GM19455 (cell line): ENCODE results near the gene SETSIP.
"Not testable (repeated sequence)": the region's sequence is repeated elsewhere in the genome, so short reads cannot be mapped to it uniquely, and the experiment has no call there.

ENCODE experiments used
- ATAC-seq: cut with Tn5 transposase; IDR thresholded peaks from one replicate; pipeline ENCODE4 v1.9.1; 2021; ENCODE audit not compliant: unreplicated experiment

Gene SETSIP, protein sequence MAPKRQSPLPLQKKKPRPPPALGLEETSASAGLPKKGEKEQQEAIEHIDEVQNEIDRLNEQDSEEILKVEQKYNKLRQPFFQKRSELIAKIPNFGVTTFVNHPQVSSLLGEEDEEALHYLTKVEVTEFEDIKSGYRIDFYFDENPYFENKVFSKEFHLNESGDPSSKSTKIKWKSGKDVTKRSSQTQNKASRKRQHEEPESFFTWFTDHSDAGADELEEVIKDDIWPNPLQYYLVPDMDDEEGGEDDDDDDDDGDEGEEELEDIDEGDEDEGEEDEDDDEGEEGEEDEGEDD

DNA sequence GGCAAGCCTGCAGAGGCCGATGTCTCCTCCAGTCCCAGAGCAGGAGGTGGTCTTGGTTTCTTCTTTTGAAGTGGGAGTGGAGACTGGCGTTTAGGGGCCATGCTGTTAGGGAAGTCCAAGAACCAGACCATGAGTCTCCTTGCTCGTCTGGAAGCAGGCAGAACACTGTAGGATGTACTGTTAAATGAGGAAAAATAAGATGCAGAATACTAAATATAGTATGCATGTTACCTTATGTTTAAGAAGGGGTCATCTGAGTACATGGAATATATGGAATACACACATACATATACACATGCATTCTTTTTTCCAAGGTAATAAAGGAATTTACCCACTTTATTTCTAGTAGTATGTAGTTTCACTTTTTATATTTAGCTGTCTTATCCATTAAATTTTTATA, at the start of gene SETSIP:
SETSIP (minus strand) TSS at position 101 of the 400 bp plus-strand sequence; CDS start at position 101, 0 bp downstream.
- ATAC-seq, result no peak

DNA sequence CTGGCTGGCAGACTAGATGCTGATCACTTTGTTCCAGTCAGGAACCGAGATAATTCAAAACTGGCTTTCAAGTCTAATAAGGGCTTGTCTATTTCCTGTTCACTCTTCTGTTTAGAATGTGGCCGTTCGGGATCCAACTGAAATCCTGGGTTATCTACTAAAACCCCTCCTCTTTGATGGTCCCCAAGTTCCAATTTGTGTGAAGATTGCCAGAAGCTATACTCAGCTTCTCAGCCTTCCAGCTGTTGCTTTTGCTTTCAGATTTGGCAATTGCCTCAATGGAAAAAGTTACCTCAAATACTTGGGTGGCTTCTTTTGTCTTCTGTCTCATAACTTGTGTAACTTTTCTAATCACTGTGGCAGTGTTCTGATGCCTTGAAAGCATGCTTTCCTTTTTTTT, 48.7 kb upstream of the SETSIP start:
- ATAC-seq, result no peak

DNA sequence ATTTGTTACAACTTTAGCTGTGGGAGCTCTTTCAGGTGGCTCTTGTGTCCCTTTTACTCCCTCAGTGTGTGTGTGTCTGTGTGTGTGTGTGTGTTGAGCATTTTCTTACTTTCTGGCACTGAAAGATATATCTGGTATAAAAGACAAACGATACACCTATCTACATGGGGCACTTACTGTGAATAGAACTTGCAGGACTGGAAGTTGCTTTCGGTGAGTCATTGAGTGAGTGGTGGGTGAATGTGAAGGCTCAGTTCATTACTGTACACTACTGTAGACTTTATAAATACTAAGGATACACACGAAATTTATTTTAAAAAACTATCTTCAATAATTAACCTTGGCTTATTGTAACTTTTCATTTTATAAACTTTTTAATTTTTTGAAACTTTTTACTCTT, 43.6 kb upstream of the SETSIP start:
- no peak for ATAC-seq

DNA sequence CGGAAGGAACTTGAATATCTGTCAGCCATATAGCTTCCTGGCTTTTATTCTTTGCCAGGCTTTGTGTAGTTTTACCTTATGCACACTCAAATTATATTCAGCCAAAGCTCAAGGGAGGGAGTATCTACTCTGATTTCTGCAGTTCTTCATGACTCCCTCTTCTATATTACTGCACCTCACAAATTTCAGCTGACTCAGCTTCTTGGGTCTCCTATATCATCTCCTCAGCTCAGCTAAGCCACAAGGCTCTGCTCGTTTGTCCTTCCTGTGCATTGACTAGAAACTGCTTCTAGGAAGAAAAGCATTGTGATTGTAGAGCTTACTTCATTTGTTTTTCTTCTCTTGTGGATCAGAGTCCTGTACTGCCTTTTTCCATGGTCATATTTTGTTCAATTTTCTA, 42.3 kb upstream of the SETSIP start:
- no peak for ATAC-seq

DNA sequence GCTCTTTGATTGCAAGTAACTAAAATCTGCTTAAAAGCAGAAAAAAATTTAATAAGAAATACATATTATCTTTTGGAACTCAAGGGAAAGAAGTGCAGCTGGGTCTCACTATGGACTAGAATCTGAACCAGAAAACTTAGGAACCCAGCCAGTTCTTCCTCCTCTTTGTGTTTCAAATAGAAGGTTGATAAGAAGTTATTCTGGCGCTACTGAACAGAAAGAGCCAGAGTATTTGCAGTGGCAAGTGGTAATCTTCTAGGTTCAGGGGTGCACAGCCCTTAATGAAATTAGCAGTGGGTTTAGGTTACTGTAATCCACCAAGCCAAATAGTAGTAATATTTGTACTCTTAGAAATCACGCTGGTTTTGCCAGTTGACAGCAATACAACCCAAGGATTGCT, 33.4 kb upstream of the SETSIP start:
- no peak for ATAC-seq

DNA sequence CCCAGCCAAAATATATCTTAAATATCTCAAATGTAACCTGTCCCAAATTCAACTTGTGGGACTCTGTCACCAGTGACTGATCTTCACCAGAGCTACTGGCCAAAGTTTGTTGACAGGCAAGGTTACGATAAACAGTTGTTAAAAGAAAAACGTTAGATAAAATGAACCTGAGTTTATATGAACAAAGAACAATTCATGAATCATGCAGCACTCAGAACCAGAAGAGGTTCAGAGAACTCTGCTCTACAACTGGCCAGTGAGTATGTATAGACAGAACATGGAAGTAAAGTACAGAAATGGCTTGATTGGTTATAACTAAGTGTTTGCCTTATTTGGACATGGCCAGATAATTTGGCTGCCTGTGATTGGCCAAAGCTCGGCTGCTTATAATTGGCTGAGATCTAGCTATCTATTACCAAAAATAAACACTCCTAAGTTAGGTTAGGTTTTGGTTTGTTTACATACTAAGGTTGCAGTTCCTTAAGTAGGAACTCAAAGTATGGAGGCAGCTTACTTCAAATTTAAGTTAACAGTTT, 30.4 kb upstream of the SETSIP start:
- no peak for ATAC-seq

DNA sequence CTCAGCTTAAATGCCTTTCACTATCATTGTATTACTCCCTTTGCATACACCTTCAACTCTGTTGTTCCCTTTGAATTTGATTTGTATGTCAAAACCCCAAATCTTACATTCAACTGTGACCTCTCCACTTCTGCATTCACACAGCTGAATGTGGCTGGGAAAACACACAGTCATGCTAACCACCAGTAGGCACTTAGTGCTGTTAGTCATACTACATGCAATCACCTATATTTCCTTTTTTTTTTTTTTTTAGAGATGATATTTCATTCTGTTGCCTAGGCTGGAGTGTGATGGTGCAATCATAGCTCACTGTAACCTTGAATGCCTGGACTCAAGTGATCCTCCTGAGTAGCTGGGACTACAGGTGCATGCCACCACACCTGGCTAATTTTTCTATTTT, 21.1 kb upstream of the SETSIP start:
- no peak for ATAC-seq

DNA sequence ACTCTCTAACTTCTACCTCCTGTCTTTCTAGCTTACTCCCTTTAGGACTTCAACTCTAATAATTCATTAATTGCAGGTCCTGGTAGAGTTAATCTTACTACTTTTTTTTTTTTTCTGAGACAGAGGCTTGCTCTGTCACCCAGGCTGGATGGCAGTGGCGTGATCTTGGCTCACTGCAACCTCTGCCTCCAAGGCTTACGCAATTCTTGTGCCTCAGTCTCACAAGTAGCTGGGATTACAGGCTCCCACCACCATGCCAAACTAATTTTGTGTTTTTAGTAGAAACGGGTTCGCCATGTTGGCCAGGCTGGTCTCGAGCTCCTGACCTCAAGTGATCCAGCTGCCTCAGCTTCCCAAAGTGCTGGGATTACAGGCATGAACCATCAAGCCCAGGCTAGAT, 20.7 kb upstream of the SETSIP start:
- ATAC-seq, result no peak

DNA sequence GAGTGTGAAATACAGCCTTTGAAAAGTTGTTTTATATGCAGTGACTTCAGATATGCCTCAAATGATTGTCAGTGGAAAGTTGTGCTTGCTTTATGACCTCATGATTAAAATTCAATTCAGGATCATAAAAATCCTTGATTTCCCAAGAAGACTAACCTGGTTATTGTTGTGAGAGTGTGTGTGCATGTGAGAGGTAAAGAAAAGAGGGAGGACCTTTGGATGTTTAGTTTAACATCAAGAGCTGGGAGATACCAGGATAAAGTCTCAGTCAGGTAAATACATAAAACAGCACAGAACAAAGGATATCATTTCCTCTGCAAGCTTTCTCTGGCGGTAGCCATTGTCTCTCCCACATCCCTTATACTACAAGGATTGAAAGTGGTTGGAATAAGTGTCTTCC, 19.4 kb upstream of the SETSIP start:
- no peak for ATAC-seq

DNA sequence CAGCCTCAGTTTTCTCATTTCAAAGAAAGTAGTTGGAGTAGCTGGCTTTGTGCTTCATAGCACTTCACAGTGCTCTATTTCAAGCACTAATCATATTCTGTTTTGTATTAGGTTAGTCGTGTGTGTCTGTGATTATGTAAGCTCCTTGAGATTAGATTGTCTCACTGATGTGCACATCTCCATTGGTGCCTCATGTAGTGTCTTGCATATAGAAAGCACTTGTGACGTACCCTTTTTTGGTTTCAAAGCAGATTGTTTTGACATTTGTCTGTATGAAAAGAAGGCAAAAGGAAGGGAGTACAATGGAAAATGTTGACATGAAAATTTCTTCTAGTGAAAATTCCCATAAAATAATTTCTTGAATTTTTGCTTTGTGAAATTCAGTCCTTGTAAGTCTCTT, 18.9 kb upstream of the SETSIP start:
- ATAC-seq, result no peak

DNA sequence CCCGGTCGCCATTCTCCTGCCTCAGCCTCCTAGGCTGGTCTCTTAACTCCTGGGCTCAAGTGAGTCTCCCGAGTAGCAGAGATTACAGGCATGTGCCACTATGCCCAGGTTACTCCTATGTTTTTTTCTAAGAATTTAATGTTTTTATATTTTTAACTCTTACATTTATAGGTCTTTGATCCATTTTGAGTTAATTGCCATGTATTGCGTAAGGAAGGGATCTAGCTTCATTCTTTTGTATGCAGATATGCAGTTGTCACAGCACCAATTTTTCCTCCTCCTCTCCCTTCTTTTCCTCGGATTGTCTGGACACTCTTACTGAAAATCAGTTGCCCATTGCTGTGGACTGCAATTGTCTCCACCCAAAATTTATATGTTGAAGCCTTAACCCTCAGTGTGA, 16.4 kb upstream of the SETSIP start:
- ATAC-seq, result no peak

DNA sequence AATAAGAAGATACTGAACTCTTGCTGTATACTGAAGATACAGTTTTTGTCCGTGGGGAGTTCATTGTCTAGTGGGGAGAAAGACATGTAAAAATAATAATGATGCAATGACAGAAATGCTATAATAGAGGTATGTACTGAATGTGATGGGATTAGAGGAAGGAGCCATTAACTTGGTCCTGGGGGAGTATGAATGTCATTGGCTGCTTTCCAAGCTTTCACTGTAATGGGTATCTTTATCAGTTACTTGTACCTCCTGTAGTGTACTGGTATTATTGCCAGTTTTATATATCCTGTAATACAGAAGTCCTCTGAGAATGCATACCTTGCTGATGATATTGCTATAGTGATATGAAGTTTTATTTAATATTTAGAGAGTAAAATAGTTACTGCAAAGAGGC, 12.3 kb upstream of the SETSIP start:
- no peak for ATAC-seq

DNA sequence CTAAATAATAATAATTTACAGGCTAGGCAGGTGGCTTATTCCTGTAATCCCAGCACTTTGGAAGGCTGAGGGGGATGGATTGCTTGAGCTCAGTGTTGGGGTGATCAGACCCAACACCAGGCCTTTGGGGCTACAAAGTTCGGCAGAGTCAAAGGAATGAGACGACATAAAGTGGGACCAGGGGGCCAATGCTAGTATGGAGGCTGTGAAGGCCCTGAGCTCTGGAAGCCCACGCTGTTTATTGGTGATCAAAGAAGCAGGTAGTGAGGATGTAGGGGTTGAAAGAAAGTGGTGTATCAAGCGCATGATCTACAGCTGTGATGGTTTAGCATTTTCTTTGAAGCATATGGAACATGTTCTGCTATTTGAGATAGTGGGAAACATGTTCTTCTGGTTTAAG, 10.5 kb upstream of the SETSIP start:
- ATAC-seq, result no peak

DNA sequence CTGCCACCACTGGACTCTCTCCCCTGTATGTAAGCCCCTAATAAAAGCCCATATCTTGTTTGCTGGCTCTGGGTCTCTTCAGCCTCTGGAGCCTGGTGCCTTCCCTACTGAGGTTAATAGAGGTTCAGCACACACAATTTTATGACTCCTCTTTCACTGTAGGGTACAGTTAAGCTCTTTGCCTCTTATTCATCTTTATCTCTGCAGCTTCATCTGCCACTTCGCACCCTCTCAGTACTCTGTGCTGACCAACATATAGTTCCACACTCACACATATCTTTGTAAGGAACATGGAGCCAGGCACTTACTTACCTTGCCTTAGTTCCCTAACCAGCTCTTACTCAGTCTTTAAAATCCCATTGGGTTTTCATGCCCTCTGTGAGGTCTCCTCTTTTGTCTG, 9.4 kb upstream of the SETSIP start:
- no peak for ATAC-seq

DNA sequence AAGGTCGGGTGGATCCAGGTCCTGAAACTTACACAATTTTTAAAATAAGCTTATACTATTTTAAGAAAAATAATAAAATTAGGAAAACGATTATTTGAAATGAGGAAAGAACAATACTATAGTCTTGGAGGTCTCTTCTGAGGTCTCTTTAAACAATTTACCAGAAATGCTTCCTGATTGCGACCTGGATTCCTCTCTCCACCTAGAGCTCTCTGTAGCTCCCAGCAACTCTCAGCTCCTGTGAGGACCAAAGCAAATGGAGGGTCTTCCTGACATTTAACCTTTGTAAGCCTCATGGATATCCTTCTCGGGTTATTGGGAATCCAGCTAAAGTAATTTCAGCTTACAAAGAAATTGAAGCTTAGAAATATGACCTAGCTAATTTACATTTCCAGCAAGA, 5.8 kb upstream of the SETSIP start:
- ATAC-seq, result no peak

DNA sequence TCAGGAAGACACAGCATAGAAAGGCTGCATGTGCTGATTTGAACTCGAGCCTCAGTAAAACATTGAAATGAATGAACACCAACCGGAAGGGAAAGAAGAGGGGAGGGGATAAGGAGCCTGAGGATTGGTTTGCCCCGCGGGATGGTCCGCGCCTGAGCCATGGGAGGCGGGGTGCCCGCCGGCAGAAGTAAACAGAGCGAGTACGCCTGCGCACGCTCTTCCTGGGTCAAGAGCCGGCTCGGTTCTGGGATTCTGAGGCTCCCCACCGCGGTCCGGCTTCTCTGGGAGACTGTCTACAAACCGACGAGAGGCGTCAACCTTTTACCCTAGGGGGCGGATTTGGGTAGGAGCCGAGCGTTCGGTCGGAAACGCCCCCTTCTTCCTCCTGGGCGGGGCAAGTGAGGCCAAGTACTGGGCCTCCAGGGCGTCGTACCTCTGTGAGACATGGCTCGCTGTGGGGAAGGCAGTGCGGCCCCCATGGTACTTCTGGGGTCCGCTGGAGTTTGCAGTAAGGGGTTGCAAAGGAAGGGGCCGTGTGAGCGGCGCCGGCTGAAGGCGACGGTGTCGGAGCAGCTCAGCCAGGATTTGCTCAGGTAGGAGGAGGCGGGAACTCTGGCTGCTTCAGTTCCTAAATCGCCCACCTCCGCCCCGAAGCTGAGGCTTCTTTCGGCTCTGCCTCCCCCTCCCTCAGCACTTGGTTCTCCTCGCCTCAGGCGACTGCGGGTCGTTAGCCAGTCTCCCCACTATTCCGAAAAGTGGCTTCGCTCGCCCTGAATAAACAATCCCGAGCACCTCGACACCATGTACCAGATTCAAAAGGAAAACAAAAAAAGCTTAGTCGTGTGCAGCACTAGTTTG, 5.1 kb upstream of the SETSIP start, which contains the start of gene BTBD8:
BTBD8 (plus strand) TSS at position 218 of the 858 bp plus-strand sequence; CDS start at position 445, 227 bp downstream.
- ATAC-seq, result peak; percentile 97

DNA sequence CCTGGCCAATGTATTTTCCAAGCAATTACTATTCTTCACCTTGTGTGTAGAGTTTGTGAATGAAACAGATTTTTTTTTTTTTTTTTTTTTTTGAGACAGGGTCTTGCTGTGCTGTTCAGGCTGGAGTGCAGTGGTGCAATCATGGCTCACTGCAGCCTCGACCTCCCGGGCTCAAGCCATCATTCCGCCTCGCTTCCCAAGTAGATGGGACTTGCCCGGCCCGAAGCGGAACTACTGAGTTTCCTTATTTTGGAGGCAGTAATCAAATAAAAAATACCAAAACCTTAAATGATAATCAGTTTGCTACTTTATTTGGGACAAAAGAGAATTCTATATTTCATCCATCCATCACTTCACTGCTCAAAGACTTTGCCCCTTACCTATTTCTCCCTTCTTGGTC, 4.2 kb upstream of the SETSIP start:
- ATAC-seq, result no peak

DNA sequence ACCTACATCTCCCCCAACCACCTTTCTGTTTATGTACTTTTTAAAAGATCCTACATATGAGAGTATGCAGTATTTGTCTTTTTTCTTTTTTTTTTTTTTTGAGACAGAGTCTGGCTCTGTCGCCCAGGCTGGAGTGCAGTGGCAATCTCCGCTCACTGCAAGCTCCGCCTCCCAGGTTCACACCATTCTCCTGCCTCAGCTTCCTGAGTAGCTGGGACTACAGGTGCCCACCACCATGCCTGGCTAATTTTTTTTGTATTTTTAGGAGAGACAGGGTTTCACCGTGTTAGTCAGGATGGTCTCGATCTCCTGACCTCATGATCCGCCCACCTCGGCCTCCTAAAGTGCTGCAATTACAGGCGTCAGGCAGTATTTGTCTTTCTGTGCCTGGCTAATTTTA, 2.9 kb upstream of the SETSIP start:
- ATAC-seq, result not testable (repeated sequence)

DNA sequence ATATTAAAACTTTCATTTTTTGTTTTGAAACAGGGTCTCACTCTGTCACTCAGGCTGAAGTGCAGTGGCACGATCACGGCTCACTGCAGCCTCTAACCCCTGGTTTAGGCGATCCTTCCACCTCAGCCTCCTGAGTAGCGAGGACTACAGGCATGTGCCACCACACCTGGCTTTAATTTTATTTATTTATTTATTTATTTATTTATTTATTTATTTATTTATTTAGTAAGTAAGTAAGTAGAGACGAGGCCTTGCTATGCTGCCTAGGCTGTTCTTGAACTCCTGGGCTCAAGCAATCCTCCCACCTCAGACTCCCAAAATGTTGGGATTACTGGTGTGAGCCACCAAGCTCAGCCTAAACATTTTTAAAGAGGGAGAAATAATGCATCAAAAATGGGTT, 1.2 kb upstream of the SETSIP start:
- no peak for ATAC-seq

DNA sequence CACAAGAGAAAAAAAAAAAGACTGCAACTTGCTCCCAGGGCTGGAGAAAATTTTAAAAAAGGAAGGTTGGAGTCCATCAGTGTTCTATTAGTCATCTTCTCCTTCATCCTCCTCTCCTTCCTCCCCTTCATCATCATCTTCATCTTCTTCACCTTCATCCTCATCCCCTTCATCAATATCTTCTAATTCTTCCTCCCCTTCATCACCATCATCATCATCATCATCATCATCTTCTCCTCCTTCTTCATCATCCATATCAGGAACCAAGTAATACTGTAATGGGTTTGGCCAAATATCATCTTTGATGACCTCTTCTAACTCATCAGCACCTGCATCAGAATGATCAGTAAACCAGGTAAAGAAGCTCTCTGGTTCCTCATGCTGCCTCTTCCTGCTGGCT, 765 bp downstream of the SETSIP start:
- ATAC-seq, result not testable (repeated sequence)

DNA sequence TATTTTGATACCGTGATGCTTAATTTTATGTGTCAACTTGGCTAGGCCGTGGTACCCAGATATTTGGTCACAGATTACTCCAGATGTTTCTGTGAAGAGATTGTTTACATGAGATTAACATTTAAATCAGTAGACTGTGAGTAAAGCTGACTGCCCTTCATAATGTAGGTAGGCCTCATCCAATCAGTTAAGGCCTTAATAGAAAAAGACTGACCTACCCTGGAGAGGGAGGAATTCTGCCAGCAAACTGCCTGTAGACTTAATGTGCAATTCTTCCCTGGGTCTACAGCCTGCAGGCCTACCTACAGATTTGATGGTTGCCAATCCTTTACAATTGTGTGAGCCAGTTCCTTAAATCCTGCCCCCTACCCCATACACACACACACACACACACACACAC, 4.3 kb downstream of the SETSIP start:
- ATAC-seq, result no peak

DNA sequence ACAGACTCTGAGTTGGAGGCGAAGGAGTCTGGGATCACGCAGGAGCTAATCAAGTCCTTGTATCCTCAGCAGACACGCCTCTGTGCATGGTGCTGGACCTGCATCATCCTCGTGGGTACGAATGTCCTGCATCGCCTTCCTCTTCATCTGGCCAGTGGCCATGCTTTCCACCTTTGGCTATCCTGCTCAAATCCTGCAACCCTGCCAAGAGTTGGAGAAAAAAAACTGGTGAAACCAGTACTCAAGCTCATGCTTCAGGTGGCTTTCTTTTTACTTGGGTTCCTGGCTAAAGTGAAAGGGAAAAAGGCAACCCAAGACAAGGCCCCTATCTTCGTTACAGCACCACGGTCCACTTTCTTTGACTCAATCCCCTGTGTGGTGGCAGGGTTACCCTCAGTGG, 8.9 kb downstream of the SETSIP start:
- no peak for ATAC-seq
